NCI-H748 treated with DMSO at 0.1 percent for 48 hours (cell line): ENCODE data around the gene RTKN2.

Source experiments
- DNase-seq: peaks from one replicate; lab custom pipeline; 2025; lab: John Stamatoyannopoulos, UW

Gene RTKN2

GRCh38 chr10:62171791-62172190 lies 96.9 kb downstream of the RTKN2 start:
- no peak for DNase-seq

GRCh38 chr10:62170732-62171131 lies 97.9 kb downstream of the RTKN2 start:
- no peak for DNase-seq

GRCh38 chr10:62166331-62167131 lies 102.1 kb downstream of the RTKN2 start:
- DNase-seq: no peak

- DNase-seq: no peak
Measured at GRCh38 chr10:62165803-62166202, 102.8 kb downstream of the RTKN2 start.

GRCh38 chr10:62163024-62163423 lies 105.6 kb downstream of the RTKN2 start:
- no peak for DNase-seq

- DNase-seq: no peak
Measured at GRCh38 chr10:62162261-62162981, 106.2 kb downstream of the RTKN2 start.

- DNase-seq: no peak
Measured at GRCh38 chr10:62159351-62159750, 109.3 kb downstream of the RTKN2 start.

GRCh38 chr10:62157601-62158000 lies 111.0 kb downstream of the RTKN2 start:
- no peak for DNase-seq

- DNase-seq: no peak
Measured at GRCh38 chr10:62155054-62155680, 113.5 kb downstream of the RTKN2 start.

GRCh38 chr10:62154231-62154630 lies 114.4 kb downstream of the RTKN2 start:
- no peak for DNase-seq

- DNase-seq: no peak
Measured at GRCh38 chr10:62153191-62153590, 115.5 kb downstream of the RTKN2 start.

- DNase-seq: no peak
Measured at GRCh38 chr10:62149621-62150020, 119.0 kb downstream of the RTKN2 start.

- DNase-seq: no peak
Measured at GRCh38 chr10:62148155-62148554, 120.5 kb downstream of the RTKN2 start.

GRCh38 chr10:62147425-62147824 lies 121.2 kb downstream of the RTKN2 start:
- no peak for DNase-seq

- no peak for DNase-seq
Measured at GRCh38 chr10:62136931-62137330, 131.7 kb downstream of the RTKN2 start.

GRCh38 chr10:62133618-62134017 lies 135.0 kb downstream of the RTKN2 start:
- no peak for DNase-seq
